SK-N-SH (cell line): ENCODE measurements around the gene PSMB5. TPM values are rescaled to one million over a fixed set of nuclear protein-coding genes. Genes with fewer than 3 reads are reported as not detected.

Experiments
- CTCF ChIA-PET: fragments of 300-600, 350-600 bp; formaldehyde crosslinking; extraction: SDS; loops from one replicate; lab custom pipeline; 2021; lab: Yijun Ruan, JAX
- POLR2A ChIA-PET: fragments of 350-600 bp; sonication (Branson Sonifier 250); formaldehyde crosslinking; extraction: SDS; loops from one replicate; lab custom pipeline; 2020; ENCODE audit warnings: antibody characterized with exemption, inconsistent platforms; lab: Yijun Ruan, JAX
- DNase-seq: peaks from one replicate; pipeline ENCODE4 v3.0.0; 2012
- H2AFZ ChIP-seq: fragments of 200-600 bp; sonication (generic); 2 replicates; pipeline ENCODE4 v1.8.1; 2016; ENCODE audit warnings: antibody characterized with exemption, mild to moderate bottlenecking, low read depth
- H3F3A ChIP-seq: fragments of 200-600 bp; sonication (generic); replicated peaks from 2 replicates; pipeline ENCODE3; 2016; ENCODE audit warnings: antibody characterized with exemption, mild to moderate bottlenecking; ENCODE audit not compliant: insufficient read depth
- H3K27ac ChIP-seq, 2 experiments: fragments of 200-500 bp in 1 of 2; fragments of 200-600 bp in 1 of 2; sonication (Bioruptor generic) in 1 of 2; sonication (generic), shearing (Covaris generic) in 1 of 2; 2 replicates each; pipeline versions ENCODE4 v1.5.1 to v1.6.1; 2014 to 2016; ENCODE audit warnings: low read depth in 2 of 2, inconsistent platforms in 1 of 2, low read length in 1 of 2, mild to moderate bottlenecking in 1 of 2, mixed read lengths in 1 of 2
- H3K27me3 ChIP-seq: fragments of 200-600 bp; sonication (generic), shearing (Covaris generic); 2 replicates; pipeline ENCODE4 v1.6.1; 2016; ENCODE audit warnings: mixed run types; ENCODE audit not compliant: insufficient read depth
- H3K36me3 ChIP-seq, 2 experiments: fragments of 200-500 bp in 1 of 2; fragments of 200-600 bp in 1 of 2; sonication (Bioruptor generic) in 1 of 2; sonication (generic) in 1 of 2; replicated peaks in 1 of 2; 2 replicates each; pipeline versions ENCODE3 to v1.5.1; 2014 to 2016; ENCODE audit warnings: low read length in 1 of 2, mild to moderate bottlenecking in 1 of 2; ENCODE audit not compliant: insufficient read depth in 2 of 2, control insufficient read depth in 1 of 2
- H3K4me1 ChIP-seq, 2 experiments: fragments of 200-500 bp in 1 of 2; fragments of 200-600 bp in 1 of 2; sonication (Bioruptor generic) in 1 of 2; sonication (generic), shearing (Covaris generic) in 1 of 2; 2 replicates each; pipeline versions ENCODE4 v1.5.1 to v1.6.1; 2014 to 2016; ENCODE audit warnings: low read depth in 1 of 2, low read length in 1 of 2, mixed run types in 1 of 2; ENCODE audit not compliant: insufficient read depth in 2 of 2, control insufficient read depth in 1 of 2
- H3K4me2 ChIP-seq: fragments of 200-600 bp; sonication (generic), shearing (Covaris generic); 2 replicates; pipeline ENCODE4 v1.6.1; 2017; ENCODE audit warnings: mixed run types
- H3K4me3 ChIP-seq, 2 experiments: fragments of 200-500 bp in 1 of 2; fragments of 200-600 bp in 1 of 2; sonication (Bioruptor generic) in 1 of 2; sonication (generic), shearing (Covaris generic) in 1 of 2; 2 replicates each; pipeline versions ENCODE4 v1.5.1 to v1.8.1; 2014 to 2016; ENCODE audit warnings: low read depth in 2 of 2, inconsistent platforms in 1 of 2, low read length in 1 of 2, mild to moderate bottlenecking in 1 of 2, mixed read lengths in 1 of 2, moderate library complexity in 1 of 2
- H3K79me2 ChIP-seq: fragments of 200-600 bp; sonication (generic); 2 replicates; pipeline ENCODE4 v1.8.1; 2017; ENCODE audit warnings: mild to moderate bottlenecking; ENCODE audit not compliant: insufficient read depth
- H3K9ac ChIP-seq: fragments of 200-600 bp; sonication (generic); 2 replicates; pipeline ENCODE4 v1.6.1; 2017; ENCODE audit warnings: mixed run types
- H3K9me2 ChIP-seq: fragments of 200-600 bp; sonication (generic); 2 replicates; pipeline ENCODE4 v1.6.1; 2017; ENCODE audit warnings: mixed run types
- H3K9me3 ChIP-seq: fragments of 200-600 bp; sonication (generic); 2 replicates; pipeline ENCODE4 v1.6.1; 2017; ENCODE audit warnings: mixed run types, mild to moderate bottlenecking, moderate library complexity
- H4K20me1 ChIP-seq: fragments of 200-600 bp; sonication (generic); 2 replicates; pipeline ENCODE4 v1.6.1; 2017; ENCODE audit warnings: mild to moderate bottlenecking, mixed run types; ENCODE audit not compliant: insufficient read depth
- ELF1 ChIP-seq: IDR thresholded peaks from 2 replicates; pipeline ENCODE4 v1.4.0; 2012
- EP300 ChIP-seq, 2 experiments: IDR thresholded peaks; 2 replicates each; pipeline versions ENCODE4 v1.4.0 to v1.6.1; 2012; ENCODE audit warnings: borderline replicate concordance in 1 of 2, low read depth in 1 of 2, low read length in 1 of 2
- FOXJ3 ChIP-seq: sonication (generic); formaldehyde crosslinking; IDR thresholded peaks from 2 replicates; pipeline ENCODE4 v1.5.1; 2020; ENCODE audit warnings: mild to moderate bottlenecking, missing genetic modification reagents
- GABPA ChIP-seq: IDR thresholded peaks from 2 replicates; pipeline ENCODE4 v1.4.0; 2012; ENCODE audit warnings: low read depth, mild to moderate bottlenecking
- GATA2 ChIP-seq: sonication (generic); formaldehyde crosslinking; IDR thresholded peaks from 2 replicates; pipeline ENCODE4 v1.5.0; 2020; ENCODE audit warnings: mild to moderate bottlenecking, missing genetic modification reagents
- MEF2A ChIP-seq: IDR thresholded peaks from 2 replicates; pipeline ENCODE4 v1.4.0; 2012; ENCODE audit warnings: low read depth, borderline replicate concordance
- MXI1 ChIP-seq: IDR thresholded peaks from 2 replicates; pipeline ENCODE4 v1.6.1; 2012; ENCODE audit warnings: mild to moderate bottlenecking, low read depth, low read length, improper control_type of control experiment
- NRF1 ChIP-seq: IDR thresholded peaks from 2 replicates; pipeline ENCODE4 v1.6.1; 2012; ENCODE audit warnings: low read depth, mild to moderate bottlenecking, low read length
- RAD21 ChIP-seq: IDR thresholded peaks from 2 replicates; pipeline ENCODE4 v1.6.1; 2012; ENCODE audit warnings: mild to moderate bottlenecking, low read length
- RCOR1 ChIP-seq: fragments of 150-350 bp; IDR thresholded peaks from 2 replicates; pipeline ENCODE4 v1.6.1; 2017; ENCODE audit warnings: antibody characterized with exemption, low read length
- SIN3A ChIP-seq: IDR thresholded peaks from 2 replicates; pipeline ENCODE4 v1.6.1; 2012; ENCODE audit warnings: low read depth, mild to moderate bottlenecking, low read length, moderate library complexity, borderline replicate concordance
- WGBS: methylation state at CpG from one replicate; pipeline ENCODE4 v1.1.6; 2017; ENCODE audit warnings: low lambda C conversion rate; 5-methylcytosine and 5-hydroxymethylcytosine counted together
- polyA plus RNA-seq, 3 experiments: library from polyadenylated mRNA; depleted of rRNA; stranded (reverse); fragments of >200 nt; gene quantifications; 2 replicates each; pipeline ENCODE4 v1.2.3, GENCODE V29; 2012
- TF ChIP-seq, protein P1 (sequence below): IDR thresholded peaks from 2 replicates; pipeline ENCODE4; 2012
- TF ChIP-seq, protein P2 (sequence below): fragments of 150-350 bp; IDR thresholded peaks from 2 replicates; pipeline ENCODE4 v1.6.1; 2016; ENCODE audit warnings: mild to moderate bottlenecking, low read depth, low read length
- TF ChIP-seq, protein P3 (sequence below): fragments of 150-350 bp; IDR thresholded peaks from 2 replicates; pipeline ENCODE4 v1.6.1; 2017; ENCODE audit warnings: antibody characterized with exemption, low read length, low read depth, borderline replicate concordance

The PSMB5 gene
- polyA plus RNA-seq, 1 of the 3 experiments (the other 2 are of a cell fraction): 337 TPM

DNA sequence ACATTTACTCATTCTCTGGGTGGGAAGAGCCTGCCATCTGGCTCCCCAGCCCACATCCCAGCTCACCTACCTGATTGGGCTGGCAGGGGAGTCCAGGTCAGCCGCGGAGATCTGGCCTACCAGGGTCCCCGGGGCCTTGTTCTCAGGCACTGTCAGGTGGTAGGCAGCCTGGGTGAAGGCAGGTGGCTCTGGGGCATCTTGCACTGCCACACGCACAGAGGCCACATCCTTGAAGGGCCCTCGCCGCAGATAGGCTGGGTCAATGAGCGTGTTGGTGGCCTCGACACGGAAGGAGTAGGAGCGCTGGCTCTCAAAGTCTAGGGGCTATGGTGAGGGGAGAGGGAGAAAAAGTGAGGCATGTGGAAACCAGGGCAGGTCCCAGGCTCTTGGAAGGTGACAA lies 18.7 kb upstream of the PSMB5 start:
- no peak overlapping the region for H3K4me2 ChIP-seq
- no peak for DNase-seq
- WGBS: 93% methylated on average over 7 of the region's 10 CpGs
- no peak overlapping the region for H3K4me3 ChIP-seq
- no peak overlapping the region for H3K9ac ChIP-seq
- POLR2A ChIA-PET: interaction anchor here (1.7 to 2.1 kb wide), 2 partner anchors 47 to 67 kb away, joined by 4 to 5 read pairs; no protein-coding TSS in a partner anchor
- no peaks in the 10 kb centered on the region for H3K9me3 ChIP-seq
- H4K20me1 ChIP-seq: no peaks in the 10 kb centered on the region; the same call in 1 of the 2 replicates
- H3K79me2 ChIP-seq: peaks cover 6% of the 10 kb centered on the region; the same call in 1 of the 2 replicates
- TF ChIP-seq, protein P1, sequence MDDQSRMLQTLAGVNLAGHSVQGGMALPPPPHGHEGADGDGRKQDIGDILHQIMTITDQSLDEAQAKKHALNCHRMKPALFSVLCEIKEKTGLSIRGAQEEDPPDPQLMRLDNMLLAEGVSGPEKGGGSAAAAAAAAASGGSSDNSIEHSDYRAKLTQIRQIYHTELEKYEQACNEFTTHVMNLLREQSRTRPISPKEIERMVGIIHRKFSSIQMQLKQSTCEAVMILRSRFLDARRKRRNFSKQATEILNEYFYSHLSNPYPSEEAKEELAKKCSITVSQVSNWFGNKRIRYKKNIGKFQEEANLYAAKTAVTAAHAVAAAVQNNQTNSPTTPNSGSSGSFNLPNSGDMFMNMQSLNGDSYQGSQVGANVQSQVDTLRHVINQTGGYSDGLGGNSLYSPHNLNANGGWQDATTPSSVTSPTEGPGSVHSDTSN: no peak
- TF ChIP-seq SIN3A: no peak
- TF ChIP-seq MXI1: no peak
- TF ChIP-seq FOXJ3 (CRISPR knock-in tag): no peak
- TF ChIP-seq, protein P2, sequence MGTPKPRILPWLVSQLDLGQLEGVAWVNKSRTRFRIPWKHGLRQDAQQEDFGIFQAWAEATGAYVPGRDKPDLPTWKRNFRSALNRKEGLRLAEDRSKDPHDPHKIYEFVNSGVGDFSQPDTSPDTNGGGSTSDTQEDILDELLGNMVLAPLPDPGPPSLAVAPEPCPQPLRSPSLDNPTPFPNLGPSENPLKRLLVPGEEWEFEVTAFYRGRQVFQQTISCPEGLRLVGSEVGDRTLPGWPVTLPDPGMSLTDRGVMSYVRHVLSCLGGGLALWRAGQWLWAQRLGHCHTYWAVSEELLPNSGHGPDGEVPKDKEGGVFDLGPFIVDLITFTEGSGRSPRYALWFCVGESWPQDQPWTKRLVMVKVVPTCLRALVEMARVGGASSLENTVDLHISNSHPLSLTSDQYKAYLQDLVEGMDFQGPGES: no peak
- no peak for TF ChIP-seq GATA2 (CRISPR knock-in tag)
- no peak for TF ChIP-seq GABPA
- no peak for TF ChIP-seq NRF1
- TF ChIP-seq RCOR1: no peak
- TF ChIP-seq, protein P3, sequence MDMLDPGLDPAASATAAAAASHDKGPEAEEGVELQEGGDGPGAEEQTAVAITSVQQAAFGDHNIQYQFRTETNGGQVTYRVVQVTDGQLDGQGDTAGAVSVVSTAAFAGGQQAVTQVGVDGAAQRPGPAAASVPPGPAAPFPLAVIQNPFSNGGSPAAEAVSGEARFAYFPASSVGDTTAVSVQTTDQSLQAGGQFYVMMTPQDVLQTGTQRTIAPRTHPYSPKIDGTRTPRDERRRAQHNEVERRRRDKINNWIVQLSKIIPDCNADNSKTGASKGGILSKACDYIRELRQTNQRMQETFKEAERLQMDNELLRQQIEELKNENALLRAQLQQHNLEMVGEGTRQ: no peak
- no peak for TF ChIP-seq RAD21
- no peaks in the 10 kb centered on the region for H3K27me3 ChIP-seq
- H3K9me2 ChIP-seq: no peaks in the 10 kb centered on the region
- CTCF ChIA-PET: interaction anchor here (1.1 to 33.1 kb wide), 4 partner anchors 15 to 66 kb away, joined by 6 to 1566 read pairs (median 10); partner anchors contain the start of gene AJUBA
- H2AFZ ChIP-seq: no peak overlapping the region
- H3K4me1 ChIP-seq: peaks cover 14 to 26% of the 10 kb centered on the region in 2 experiments; a peak in 3 of 4 replicates
- H3K36me3 ChIP-seq: peaks cover 0 to 11% of the 10 kb centered on the region in 2 experiments
- H3F3A ChIP-seq: peaks cover 13% of the 10 kb centered on the region
- H3K27ac ChIP-seq: no peak overlapping the region

DNA sequence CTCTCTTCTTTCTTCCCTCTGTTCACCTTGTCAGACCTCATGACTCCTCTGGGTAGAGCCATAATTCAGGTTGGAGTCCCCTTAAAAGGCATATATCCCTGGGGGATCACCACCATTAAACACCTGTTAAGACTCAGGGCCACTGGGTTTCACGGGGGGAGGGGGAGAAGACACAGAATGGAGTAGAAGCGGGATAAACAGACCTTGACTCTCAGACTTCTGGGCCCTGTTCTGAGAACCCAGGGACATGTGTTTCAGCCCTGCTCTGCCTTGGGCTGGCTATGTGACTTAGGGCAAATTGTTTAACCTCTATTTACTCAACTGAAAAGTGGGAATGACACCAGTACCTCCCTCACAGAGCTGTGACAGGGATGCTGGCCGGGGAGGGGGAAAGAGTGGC lies 18.0 kb upstream of the PSMB5 start:
- 53% methylated on average over 2 of the region's 3 CpGs for WGBS
- H3K79me2 ChIP-seq: peaks cover 6% of the 10 kb centered on the region; the same call in 1 of the 2 replicates
- no peaks in the 10 kb centered on the region for H3K9me2 ChIP-seq
- no peak overlapping the region for H2AFZ ChIP-seq
- POLR2A ChIA-PET: interaction anchor here (1.7 to 2.1 kb wide), 2 partner anchors 46 to 66 kb away, joined by 4 to 5 read pairs; no protein-coding TSS in a partner anchor
- H3K4me2 ChIP-seq: no peak overlapping the region
- CTCF ChIA-PET: interaction anchor here (0.7 to 33.1 kb wide), 4 partner anchors 8 to 122 kb away, joined by 4 to 1566 read pairs (median 8); partner anchors contain the start of gene AJUBA
- no peak overlapping the region for H3K27ac ChIP-seq
- H4K20me1 ChIP-seq: no peaks in the 10 kb centered on the region
- H3K36me3 ChIP-seq: peaks cover 0 to 11% of the 10 kb centered on the region in 2 experiments
- H3K4me1 ChIP-seq: peaks cover 14 to 24% of the 10 kb centered on the region in 2 experiments; a peak in 3 of 4 replicates
- no peaks in the 10 kb centered on the region for H3K27me3 ChIP-seq
- no peak for TF ChIP-seq ELF1
- TF ChIP-seq EP300 (IDR thresholded peaks at IDR 0.05; ENCODE audit: borderline replicate concordance in 1 of 2, low read depth in 1 of 2, low read length in 1 of 2): no peak
- no peak for TF ChIP-seq MEF2A
- H3F3A ChIP-seq: peaks cover 8% of the 10 kb centered on the region
- H3K9me3 ChIP-seq: no peaks in the 10 kb centered on the region
- H3K9ac ChIP-seq: no peak overlapping the region
- H3K4me3 ChIP-seq: no peak overlapping the region
- DNase-seq: no peak
